Suprapubic skin (tissue), 4 donors: ENCODE data around the gene TMED3.

ENCODE experiments used
- POLR2A ChIP-seq, 2 donors: fragments of 450-650 bp; IDR thresholded peaks; one replicate each; pipeline ENCODE4 v1.6.1; 2017; ENCODE audit warnings: antibody characterized with exemption in 2 of 2, mild to moderate bottlenecking in 2 of 2, moderate library complexity in 2 of 2
- POLR2AphosphoS5 ChIP-seq, 3 donors: sonication (generic); formaldehyde crosslinking; IDR thresholded peaks; one replicate each; pipeline ENCODE4 v1.6.1; 2017; ENCODE audit warnings: antibody characterized with exemption in 3 of 3

GRCh38 chr15:79292011-79292410 is 18.9 kb upstream of the TMED3 start:
- no peak for TF ChIP-seq POLR2AphosphoS5 (IDR thresholded peaks at IDR 0.05)
- no peak for TF ChIP-seq POLR2A (IDR thresholded peaks at IDR 0.05)
